HG03045 (cell line): Measurements from ENCODE around the gene TP63.
"Not testable (repeated sequence)": the region's sequence is repeated elsewhere in the genome, so short reads cannot be mapped to it uniquely, and the experiment has no call there.

Experiments used
- ATAC-seq: cut with Tn5 transposase; IDR thresholded peaks from one replicate; pipeline ENCODE4 v1.9.1; 2021; ENCODE audit warnings: mild to moderate bottlenecking, moderate library complexity; ENCODE audit not compliant: unreplicated experiment

The TP63 gene

DNA sequence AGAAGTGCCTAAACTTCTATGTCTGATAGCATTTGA lies at the start of gene TP63:
TP63 (plus strand) TSS at position 17 of the 36 bp plus-strand sequence. CDS start 127 bp downstream, outside the sequence.
- no peak for ATAC-seq

DNA sequence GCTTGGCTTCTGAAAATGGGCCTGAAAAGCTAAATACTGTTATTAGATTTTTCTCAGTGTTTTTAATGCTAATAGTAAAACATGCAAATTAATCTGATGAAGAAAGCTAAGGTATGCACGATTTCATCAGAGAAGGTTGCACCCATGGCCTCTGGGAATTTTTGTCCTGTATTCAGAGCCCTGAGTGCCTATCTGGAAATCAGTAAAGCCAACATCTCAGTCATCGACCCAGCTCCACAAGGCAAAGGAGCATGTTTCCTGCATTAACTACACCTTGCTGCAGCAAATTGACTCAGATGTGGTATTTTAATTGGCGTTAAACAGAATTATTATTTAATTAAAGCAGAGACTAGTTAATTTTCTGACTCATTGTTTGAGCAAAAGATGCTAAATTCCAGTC lies 49.0 kb upstream of the TP63 start:
- ATAC-seq, result no peak

GRCh38 chr3:189584645-189585044 lies 46.5 kb upstream of the TP63 start:
- no peak for ATAC-seq

DNA sequence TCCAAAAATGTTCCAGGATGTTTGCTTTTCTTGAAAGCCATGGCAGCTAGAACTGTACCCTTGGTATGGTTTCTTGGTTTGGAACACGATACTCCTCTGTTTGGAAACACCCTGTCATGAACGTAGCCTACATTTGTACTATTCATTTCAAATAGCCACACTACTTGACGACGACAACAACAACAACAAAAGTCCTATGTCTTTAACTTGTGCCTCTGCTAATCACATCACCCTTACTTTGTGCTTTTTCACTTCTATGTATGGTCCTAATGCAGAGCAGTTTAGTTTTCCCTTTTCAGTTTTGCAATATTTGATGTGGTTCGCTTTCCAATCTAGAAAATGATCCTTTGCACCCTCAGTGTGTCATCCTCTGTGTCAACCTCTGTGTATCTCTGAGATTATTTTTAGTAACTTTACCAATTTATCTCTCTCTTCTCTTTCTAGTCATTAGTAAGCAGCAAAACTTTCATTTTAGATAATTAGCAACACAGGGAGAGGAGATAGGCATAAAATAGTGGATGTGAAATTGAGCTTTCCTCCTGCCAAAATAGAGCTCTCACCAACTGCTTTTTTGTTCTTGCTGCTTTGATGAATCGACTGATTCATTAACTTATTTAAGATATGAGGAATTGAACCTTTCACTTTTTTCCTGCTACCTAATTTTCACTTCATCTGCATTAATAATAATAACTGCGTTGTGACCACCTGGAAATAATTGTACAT lies 44.1 kb upstream of the TP63 start:
- ATAC-seq, result peak; percentile 76

- no peak for ATAC-seq
Observed at GRCh38 chr3:189587664-189588040, 43.5 kb upstream of the TP63 start.

DNA sequence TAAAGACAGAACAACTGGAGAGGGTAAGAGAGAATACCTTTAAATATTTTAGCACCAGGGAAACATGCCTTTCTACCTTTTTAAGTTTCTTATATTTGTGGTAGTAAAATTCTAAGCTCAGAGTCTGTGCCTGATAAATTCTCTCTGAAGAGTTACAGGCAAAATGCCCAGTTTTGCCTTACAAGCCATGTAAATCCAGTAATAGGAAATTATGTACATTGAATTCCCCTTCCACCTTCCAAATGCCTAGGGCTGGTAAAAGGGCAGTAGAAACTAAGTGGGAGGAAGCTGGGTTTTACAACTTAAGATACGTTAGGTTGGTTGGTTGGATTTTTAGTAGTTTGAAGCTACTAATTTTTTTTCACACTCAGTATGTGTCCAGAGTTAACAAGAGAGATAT lies 43.1 kb upstream of the TP63 start:
- no peak for ATAC-seq

DNA sequence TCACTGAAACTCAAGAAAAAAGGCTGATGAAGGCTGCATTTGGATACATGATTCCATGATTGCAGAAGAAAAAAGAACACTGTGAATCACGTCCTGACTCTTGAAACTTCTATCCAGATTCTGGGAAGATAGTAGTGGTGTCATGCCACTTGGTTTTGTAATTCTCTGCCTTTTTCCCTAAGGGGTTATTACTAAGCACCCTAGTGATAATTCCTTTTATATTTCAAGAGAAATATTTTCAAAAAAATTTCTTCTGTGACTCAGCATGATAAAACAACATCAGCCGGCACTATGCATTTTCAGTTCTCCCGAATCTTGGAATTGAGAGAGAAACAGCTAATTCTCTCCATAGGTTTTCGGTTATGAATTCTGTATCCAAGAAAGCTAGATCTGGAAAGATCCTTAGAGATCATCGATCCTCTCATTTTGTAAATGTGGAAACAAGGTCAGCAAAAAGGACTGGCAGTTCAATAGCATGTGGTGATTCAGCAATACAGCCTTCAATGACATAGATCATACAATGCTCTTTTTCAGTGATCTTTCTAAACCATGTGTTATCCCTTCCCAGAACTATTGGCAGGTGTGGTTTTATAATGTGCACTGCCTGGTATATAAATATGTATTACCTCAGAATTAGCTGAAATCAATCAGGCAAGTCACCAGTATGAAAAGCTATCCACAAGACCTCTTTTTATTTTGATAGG lies 42.6 kb upstream of the TP63 start:
- no peak for ATAC-seq

DNA sequence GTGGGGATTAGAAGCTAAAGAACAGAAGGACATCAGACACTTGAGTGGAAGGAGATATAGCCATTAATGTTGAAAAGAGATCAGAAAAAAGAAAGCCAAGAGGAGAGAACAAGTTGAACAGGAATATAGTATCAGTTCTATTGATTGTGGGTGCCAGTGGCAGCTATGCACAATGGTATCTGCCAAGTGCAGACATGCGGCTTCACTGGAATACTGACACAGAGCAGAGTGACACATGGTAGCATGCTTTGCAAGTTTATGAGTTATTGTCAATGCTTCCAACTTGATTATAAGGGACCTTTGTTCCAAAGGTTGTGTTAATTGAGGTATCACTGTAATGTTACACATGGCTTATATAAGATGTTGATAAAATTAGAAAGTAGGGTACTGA lies 42.0 kb upstream of the TP63 start:
- no peak for ATAC-seq

DNA sequence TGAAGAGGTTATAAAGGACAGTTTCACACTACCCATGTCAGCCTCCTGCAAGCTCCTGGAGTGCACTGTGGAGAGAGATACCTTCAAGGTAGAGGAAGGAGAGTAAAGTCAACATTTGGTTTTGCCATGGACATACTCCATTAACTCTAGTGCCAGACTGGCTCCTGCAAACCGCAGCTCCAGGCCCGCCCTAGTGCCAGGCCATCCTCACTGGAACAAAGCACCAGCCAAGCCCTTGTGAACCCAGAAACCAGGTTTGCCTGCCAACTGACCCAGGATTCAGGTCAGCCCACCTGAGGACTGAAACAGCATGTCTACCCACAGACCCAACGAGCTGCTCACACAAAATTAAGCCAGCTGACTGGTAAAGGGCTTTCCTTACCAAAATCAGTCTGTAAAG lies 41.0 kb upstream of the TP63 start:
- no peak for ATAC-seq

DNA sequence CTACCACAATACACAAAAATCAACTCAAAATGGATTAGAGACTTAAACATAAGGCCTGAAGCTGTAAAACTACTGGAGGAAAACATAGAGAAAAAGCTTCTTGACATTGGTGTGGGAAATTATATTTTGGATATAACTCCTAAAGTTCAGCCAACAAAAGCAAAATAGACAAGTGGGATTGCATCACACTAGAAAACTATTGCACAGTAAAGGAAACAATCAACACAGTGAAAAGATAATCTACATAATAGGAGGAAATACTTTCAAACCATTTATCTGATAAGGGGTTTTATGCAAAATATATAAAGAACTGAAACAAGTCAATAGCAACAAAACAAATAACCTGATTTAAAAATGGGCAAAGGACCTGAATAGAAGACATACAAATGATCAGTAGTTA lies 37.6 kb upstream of the TP63 start:
- ATAC-seq, result no peak

DNA sequence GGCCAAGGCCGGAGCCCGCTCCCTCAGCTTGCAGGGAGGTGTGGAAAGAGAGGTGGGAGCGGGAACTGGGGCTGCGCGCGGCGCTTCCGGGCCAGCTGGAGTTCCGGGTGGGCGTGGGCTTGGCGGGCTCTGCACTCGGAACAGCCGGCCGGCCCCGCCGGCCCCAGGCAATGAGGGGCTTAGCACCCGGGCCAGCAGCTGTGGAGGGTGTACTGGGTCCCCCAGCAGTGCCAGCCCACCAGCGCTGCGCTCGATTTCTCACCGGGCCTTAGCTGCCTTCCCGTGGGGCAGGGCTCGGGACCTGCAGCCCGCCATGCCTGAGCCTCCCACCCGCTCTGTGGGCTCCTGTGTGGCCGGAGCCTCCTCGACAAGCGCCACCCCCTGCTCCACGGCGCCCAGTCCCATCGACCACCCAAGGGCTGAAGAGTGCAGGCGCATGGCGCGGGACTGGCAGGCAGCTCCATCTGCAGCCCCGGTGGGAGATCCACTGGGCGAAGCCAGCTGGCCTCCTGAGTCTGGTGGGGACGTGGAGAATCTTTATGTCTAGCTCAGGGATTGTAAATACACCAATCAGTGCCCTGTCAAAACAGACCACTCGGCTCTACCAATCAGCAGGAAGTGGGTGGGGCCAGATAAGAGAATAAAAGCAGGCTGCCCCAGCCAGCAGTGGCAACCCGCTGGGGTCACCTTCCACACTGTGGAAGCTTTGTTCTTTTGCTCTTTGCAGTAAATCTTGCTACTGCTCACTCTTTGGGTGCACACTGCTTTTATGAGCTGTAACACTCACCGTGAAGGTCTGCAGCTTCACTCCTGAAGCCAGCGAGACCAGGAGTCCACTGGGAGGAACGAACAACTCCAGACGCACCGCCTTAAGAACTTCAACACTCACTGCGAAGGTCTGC lies 34.9 kb upstream of the TP63 start:
- not testable (repeated sequence) for ATAC-seq

- ATAC-seq, result no peak
Observed at GRCh38 chr3:189597918-189598317, 33.3 kb upstream of the TP63 start.

DNA sequence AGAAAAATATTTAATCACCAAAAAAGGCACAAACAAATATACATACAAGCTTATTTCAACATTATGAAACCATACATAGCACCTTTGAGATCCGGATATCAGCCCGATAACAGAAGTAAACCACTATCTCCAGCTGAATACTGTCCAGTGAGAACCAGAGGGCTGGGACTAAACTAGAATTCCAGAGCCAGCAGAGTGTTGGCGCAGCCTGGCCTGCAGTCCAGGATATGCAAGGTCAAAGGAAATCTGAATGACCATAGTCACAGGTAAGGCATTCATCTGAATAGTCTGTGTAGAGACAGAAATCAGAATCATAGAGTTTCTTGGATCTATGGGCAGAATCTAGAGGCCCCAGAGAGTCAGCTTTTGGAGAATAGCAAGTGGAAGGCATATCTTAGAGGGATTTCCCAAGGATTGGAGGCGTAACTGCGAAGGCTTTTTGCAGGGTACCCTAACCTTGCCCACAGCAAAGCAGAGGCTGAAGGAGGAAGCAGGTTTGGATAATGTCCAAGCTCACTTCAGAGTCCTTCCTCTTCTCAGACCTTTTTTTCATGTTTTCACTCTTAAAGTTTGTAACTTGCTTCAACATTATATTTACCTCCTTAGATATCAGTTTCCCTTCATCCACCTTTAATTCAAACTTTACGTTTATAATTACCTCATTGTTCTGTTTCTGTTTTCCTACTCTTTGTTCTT lies 32.5 kb upstream of the TP63 start:
- no peak for ATAC-seq

DNA sequence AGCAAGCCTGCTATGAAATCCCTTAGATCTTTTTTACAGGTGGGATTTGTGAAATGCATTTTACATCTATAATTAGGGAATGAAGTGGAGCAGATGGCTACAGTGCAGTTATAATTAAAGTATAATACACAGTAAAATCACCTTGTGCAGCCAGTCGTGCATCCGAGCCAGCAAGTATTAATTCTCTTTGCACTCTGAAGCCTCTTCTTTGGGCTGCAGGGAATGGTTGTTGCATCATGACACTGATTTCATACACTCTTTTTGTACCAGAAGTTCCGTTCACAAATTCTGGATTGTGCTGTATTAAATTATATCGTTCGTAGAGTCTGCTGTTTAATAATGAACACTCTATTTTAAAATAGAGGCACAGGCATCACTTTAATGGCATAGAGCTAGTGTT lies 28.7 kb upstream of the TP63 start:
- no peak for ATAC-seq

- no peak for ATAC-seq
Observed at GRCh38 chr3:189605717-189606116, 25.5 kb upstream of the TP63 start.

DNA sequence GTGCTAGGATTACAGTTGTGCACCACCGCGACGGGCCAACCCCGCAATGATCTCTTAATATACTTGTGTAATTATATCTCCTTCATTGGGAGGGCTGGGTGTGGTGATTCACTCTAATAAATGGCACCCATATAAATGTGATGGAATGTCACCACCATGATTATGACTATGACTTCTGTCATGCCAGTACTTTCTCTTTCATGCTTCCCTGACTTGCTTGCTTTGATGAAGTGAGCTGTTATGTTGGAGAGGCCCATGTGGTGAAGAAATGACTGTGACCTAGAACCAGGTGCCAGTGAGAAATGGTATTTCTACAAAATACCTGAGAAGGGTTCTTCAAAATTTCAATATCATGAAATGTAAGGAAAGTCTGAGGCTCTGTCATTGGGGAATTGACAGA lies 24.4 kb upstream of the TP63 start:
- no peak for ATAC-seq

DNA sequence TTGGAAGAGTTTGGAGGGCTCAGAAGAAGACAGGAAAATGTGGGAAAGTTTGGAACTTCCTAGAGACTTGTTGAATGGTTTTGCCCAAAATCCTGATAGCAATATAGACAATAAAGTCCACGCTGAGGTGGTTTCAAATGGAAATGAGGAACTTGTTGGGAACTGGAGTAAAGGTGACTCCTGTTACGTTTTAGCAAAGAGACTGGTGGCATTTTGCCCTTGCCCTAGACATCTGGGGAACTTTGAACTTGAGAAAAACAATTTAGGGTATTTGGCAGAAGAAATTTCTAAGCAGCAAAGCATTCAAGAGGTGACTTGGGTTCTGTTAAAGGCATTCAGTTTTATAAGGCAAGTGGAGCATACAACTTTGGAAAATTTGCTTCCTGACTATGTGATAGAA lies 18.5 kb upstream of the TP63 start:
- ATAC-seq, result not testable (repeated sequence)

DNA sequence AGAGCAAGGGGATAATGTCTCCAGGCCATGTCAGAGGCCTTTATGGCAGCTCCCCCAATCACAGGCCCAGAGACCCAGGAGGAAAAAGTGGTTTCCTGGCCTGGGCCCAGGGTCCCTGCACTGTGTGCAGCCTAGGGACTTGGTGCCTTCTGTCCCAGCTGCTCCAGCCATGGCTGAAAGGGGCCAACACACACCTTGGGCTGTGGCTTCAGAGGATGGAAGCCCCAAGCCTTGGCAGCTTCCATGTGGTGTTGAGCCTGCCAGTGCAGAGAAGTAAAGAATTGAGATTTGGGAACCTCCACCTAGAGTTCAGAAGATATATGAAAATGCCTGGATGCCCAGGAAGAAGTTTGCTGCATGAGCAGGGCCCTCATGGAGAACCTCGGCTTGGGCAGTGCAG lies 18.1 kb upstream of the TP63 start:
- no peak for ATAC-seq

DNA sequence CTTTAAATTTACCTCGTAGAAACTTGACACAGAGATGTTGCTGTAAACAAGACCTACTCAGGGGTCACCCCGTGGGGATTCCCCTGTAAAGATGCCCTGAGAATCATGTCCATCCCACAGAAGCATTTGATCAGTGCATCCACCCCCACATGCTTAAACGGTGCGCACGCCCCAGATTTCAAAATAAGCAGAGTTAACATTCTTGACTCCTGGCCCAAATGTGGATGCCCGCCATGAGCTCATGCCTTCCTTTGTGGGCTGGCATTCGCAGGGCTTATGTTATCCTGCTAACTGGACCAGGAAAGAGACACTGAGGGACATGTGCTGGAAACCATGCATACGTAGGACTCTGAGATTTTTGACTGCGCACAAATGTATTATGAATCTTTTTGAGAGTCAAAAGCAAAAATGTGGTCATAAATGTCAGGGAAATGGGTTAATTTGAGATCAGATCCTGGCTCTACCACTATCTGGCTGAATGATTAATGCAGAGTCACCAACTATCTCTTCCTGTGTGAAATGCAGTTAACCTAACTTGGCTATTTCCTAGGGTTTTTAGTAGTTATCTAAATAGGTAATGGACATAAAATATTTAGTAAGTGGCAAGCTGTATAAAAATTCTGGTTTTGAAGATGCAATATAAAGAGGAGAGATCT lies 9.1 kb upstream of the TP63 start:
- no peak for ATAC-seq

- no peak for ATAC-seq
Observed at GRCh38 chr3:189622629-189623028, 8.6 kb upstream of the TP63 start.

DNA sequence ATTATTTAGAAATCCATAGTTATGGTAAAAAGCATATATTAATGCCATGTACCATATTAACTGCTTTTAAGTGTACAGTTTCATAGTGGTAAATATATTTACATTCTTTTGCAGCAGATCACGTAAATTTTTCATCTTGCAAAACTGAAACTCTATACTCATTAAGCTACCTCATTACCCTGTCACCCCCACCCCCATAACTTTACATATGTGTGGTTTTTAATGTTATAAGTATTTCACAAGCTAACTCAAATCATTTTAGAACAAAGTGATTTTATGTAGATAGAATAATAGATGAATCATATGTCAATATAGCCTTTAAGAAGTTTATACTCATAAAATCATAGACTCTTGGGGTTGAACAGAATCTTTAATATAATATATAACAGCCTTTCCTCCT lies 7.1 kb upstream of the TP63 start:
- ATAC-seq, result no peak
